Right lobe of liver (tissue), 5 donors: Measurements from ENCODE around the gene MRPS16. TPM values are rescaled to one million over a fixed set of nuclear protein-coding genes. Genes with fewer than 3 reads are reported as not detected.

Source experiments
- small RNA-seq, 2 experiments: library from RNA; depleted of rRNA; stranded (forward); fragments of <200 nt; gene quantifications; one replicate each; pipeline ENCODE3, GENCODE V24; 2016
- total RNA-seq, 6 experiments: library from RNA; depleted of rRNA in 2 of 6; stranded (reverse); fragments of >200 nt in 2 of 6; fragmentation: NEBNext Ultra II Directional in 3 of 6; extraction: Animal tissue kit (Norgen Biotek cat#: 25700) in 3 of 6; gene quantifications; one replicate each; pipeline versions ENCODE4 v1.1.0 to v1.2.4, GENCODE V29; 2016 to 2023
- donor health status: DM: no; HTN: no; CAD: no.
- donor health status: DM: no; HTN: no; CAD: no.
- donor health status: DM: no; HTN: yes; CAD: no.
- donor health status: DM: no; HTN: yes; CAD: no.

The MRPS16 gene
- total RNA-seq, 6 experiments from 2014 or later, result 40.5 to 58.4 (median 48.6) TPM

Small RNAs within 50 kb of the gene (small RNA-seq; reads per million reads assigned to genes)
- gene RNU6-833P, result 0 reads per million in 2 experiments

Other genes starting within 250 kb of the MRPS16 start
- gene P4HA1, start 155.8 kb downstream of the MRPS16 start, total RNA-seq, result 10 to 100 TPM in 5 of 6 experiments, 1 to 10 TPM in 1; 6.2 to 67.8 (median 26.2) TPM
- 1 to 10 TPM; 1.8 to 4.2 (median 2.1) TPM for gene NUDT13, start 142.2 kb downstream of the MRPS16 start, total RNA-seq
- gene ECD, start 84.6 kb downstream of the MRPS16 start, total RNA-seq, result 10 to 100 TPM in 5 of 6 experiments, 1 to 10 TPM in 1; 8.8 to 21.2 (median 11.7) TPM
- 10 to 100 TPM in 4 of 6 experiments, 1 to 10 TPM in 2; 9.2 to 19.9 (median 13.8) TPM for gene FAM149B1, start 84.5 kb downstream of the MRPS16 start, total RNA-seq
- gene DNAJC9, start 5.4 kb downstream of the MRPS16 start, total RNA-seq, result 1 to 10 TPM; 4.6 to 8.8 (median 5.4) TPM
- gene CFAP70, start 106.2 kb upstream of the MRPS16 start, total RNA-seq, result 1 to 10 TPM in 5 of 6 experiments, under 1 TPM in 1; 0.98 to 2.6 (median 1.4) TPM
- 100 to 1,000 TPM in 4 of 6 experiments, 10 to 100 TPM in 2; 79.6 to 139 (median 102) TPM for gene ANXA7, start 161.4 kb upstream of the MRPS16 start, total RNA-seq
- gene MSS51, start 180.9 kb upstream of the MRPS16 start, total RNA-seq, result under 1 TPM; 0.19 to 0.73 (median 0.62) TPM
- gene PPP3CB, start 243.4 kb upstream of the MRPS16 start, total RNA-seq, result 10 to 100 TPM; 10.9 to 13.6 (median 13.5) TPM